Vagina (tissue), 2 donors: Measurements from ENCODE around the gene TFPI. TPM values are rescaled to one million over a fixed set of nuclear protein-coding genes. Genes with fewer than 3 reads are reported as not detected.

Experiments
- DNase-seq, 2 donors: peaks; one replicate each; pipeline ENCODE4 v3.0.0-alpha.2; 2017; ENCODE audit errors: extremely low spot score in 2 of 2
- H3K27ac ChIP-seq: fragments of 200-600 bp; sonication (generic); one replicate; pipeline ENCODE4 v1.5.1; 2019
- H3K27me3 ChIP-seq: fragments of 200-600 bp; sonication (generic); one replicate; pipeline ENCODE4 v1.5.1; 2019
- H3K36me3 ChIP-seq, 2 donors: fragments of 200-600 bp; sonication (generic); one replicate each; pipeline ENCODE4 v1.5.1; 2017 to 2019
- H3K4me1 ChIP-seq: fragments of 200-600 bp; sonication (generic); one replicate; pipeline ENCODE4 v1.5.1; 2019
- H3K4me3 ChIP-seq, 2 donors: fragments of 200-600 bp; sonication (generic); 1 replicate in 1 of 2; 2 replicates in 1 of 2; pipeline ENCODE4 v1.5.1; 2016 to 2019
- H3K9me3 ChIP-seq: fragments of 200-600 bp; sonication (generic); one replicate; pipeline ENCODE4 v1.5.1; 2019
- POLR2A ChIP-seq, 2 donors: fragments of 450-650 bp; IDR thresholded peaks; one replicate each; pipeline ENCODE4 v1.6.1; 2017; ENCODE audit warnings: antibody characterized with exemption in 2 of 2, mild to moderate bottlenecking in 2 of 2, moderate library complexity in 2 of 2
- POLR2AphosphoS5 ChIP-seq, 2 donors: sonication (generic); formaldehyde crosslinking; IDR thresholded peaks; one replicate each; pipeline ENCODE4 v1.9.0; 2017; ENCODE audit warnings: antibody characterized with exemption in 2 of 2, mild to moderate bottlenecking in 2 of 2, low read depth in 1 of 2; ENCODE audit not compliant: insufficient read depth in 1 of 2
- intact Hi-C: fragments of 100-400 bp; cut with DNase I; formaldehyde crosslinking; loops from one replicate; pipeline ENCODE4 v1.15.1; 2023
- total RNA-seq: library from RNA; depleted of rRNA; stranded (reverse); fragments of >200 nt; gene quantifications from one replicate; pipeline ENCODE4 v1.2.3, GENCODE V29; 2016
- TF ChIP-seq, protein P1 (sequence below), 3 experiments: fragments of 450-650 bp in 2 of 3; fragments of 200-600 bp in 1 of 3; sonication (generic) in 1 of 3; IDR thresholded peaks; one replicate each; pipeline ENCODE4 v1.5.1; 2017 to 2019; ENCODE audit warnings: antibody characterized with exemption in 3 of 3, mild to moderate bottlenecking in 2 of 3, moderate library complexity in 2 of 3

Gene TFPI
- total RNA-seq, 1 donor from 2014 or later: 68.8 TPM

DNA sequence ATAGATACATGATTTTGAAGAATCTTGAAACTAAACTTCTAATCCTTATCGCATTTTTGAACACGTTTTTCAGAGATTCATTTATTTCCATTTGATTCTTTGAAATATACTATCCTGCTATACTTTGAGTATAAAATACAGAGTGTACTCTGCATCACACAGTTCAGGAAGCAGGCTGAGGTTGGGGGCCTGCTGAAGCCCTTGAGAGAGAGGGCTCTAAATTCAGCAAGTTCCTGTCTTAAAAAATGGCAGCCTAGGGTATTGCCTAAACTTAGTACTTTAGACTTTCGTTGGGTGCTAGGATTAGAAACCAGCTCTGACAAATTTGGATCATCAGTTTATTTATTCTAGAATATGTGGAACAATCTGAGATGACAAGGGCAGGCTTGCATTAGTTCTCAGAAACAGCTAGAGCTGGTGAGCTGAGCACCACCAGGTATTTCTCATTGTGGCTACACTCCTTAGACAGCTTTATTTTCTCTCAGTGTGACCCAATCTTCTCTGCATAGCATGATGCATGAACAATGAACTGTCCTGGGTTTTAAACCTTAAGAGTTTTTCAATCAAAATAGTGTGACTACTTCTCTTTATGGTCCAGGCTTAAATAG lies 49.1 kb downstream of the TFPI start:
- H3K9me3 ChIP-seq: no peaks in the 10 kb centered on the region
- no peaks in the 10 kb centered on the region for H3K4me1 ChIP-seq
- no peaks in the 10 kb centered on the region for H3K36me3 ChIP-seq
- TF ChIP-seq POLR2AphosphoS5 (IDR thresholded peaks at IDR 0.05; ENCODE audit: insufficient read depth in 1 of 2, low read depth in 1 of 2) (no peak), POLR2A (IDR thresholded peaks at IDR 0.05) (no peak)
- TF ChIP-seq, protein P1, sequence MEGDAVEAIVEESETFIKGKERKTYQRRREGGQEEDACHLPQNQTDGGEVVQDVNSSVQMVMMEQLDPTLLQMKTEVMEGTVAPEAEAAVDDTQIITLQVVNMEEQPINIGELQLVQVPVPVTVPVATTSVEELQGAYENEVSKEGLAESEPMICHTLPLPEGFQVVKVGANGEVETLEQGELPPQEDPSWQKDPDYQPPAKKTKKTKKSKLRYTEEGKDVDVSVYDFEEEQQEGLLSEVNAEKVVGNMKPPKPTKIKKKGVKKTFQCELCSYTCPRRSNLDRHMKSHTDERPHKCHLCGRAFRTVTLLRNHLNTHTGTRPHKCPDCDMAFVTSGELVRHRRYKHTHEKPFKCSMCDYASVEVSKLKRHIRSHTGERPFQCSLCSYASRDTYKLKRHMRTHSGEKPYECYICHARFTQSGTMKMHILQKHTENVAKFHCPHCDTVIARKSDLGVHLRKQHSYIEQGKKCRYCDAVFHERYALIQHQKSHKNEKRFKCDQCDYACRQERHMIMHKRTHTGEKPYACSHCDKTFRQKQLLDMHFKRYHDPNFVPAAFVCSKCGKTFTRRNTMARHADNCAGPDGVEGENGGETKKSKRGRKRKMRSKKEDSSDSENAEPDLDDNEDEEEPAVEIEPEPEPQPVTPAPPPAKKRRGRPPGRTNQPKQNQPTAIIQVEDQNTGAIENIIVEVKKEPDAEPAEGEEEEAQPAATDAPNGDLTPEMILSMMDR (IDR thresholded peaks at IDR 0.05): no peak
- H3K27me3 ChIP-seq: no peaks in the 10 kb centered on the region
- DNase-seq: no peak
- H3K4me3 ChIP-seq: no peak overlapping the region
- H3K27ac ChIP-seq: no peak overlapping the region
- intact Hi-C loops: loop anchor here (10.0 kb wide), 1 partner anchor 60 kb away; no protein-coding TSS in a partner anchor

DNA sequence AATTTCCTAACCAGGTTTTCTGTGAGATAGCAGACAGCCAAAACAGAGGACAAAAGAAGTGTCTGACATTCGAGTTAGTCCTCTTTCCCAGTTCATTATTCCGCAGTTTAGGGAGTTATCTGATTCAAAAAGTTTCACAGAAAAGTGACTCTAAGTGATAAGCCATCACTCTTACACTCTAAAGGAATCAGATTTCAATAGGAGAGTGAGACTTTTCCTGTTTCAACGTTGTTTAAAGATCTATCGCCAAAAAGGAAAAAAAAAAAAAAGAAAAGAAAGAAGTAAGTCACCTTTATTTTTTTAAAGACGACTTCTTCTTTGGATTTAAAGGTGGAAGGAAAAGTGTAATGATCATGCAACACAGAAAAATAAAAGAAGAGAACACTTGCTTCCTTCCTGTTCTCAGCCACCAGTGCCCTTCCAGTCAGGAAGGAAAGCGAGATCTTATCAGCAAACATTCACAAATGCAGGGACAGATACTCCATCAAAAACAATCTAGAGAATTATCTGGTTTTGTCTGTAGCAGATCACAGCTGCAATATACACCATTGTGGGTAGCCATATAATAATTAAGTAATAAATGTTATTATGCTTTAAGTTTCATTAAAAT lies 49.8 kb downstream of the TFPI start:
- H3K27me3 ChIP-seq: no peaks in the 10 kb centered on the region
- no peak for DNase-seq
- no peaks in the 10 kb centered on the region for H3K4me1 ChIP-seq
- no peaks in the 10 kb centered on the region for H3K36me3 ChIP-seq
- no peak overlapping the region for H3K27ac ChIP-seq
- H3K4me3 ChIP-seq: no peak overlapping the region
- intact Hi-C loops: loop anchor here (10.0 kb wide), 1 partner anchor 60 kb away; no protein-coding TSS in a partner anchor
- TF ChIP-seq POLR2A (IDR thresholded peaks at IDR 0.05) (no peak), POLR2AphosphoS5 (IDR thresholded peaks at IDR 0.05; ENCODE audit: insufficient read depth in 1 of 2, low read depth in 1 of 2) (no peak)
- TF ChIP-seq, protein P1 (IDR thresholded peaks at IDR 0.05): no peak
- no peaks in the 10 kb centered on the region for H3K9me3 ChIP-seq

DNA sequence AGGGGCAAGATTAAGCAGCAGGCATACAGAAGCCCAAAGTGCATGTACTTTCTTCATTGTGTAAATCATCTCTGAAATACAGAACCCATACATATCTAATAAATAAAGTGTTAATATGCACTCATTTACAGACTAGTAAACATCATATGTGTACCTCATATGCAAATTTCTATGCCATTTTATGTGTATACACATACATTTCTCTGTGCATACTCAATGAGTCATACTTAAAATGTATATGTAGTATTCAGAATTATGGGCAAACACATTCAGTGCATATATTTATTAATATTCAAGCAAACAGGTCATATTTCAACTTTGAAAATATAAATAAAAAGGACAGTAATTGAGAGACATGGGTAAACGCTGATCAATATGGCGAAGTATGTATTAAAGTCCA lies 50.5 kb downstream of the TFPI start:
- no peaks in the 10 kb centered on the region for H3K9me3 ChIP-seq
- no peak overlapping the region for H3K27ac ChIP-seq
- TF ChIP-seq POLR2A (IDR thresholded peaks at IDR 0.05): no peak
- TF ChIP-seq, protein P1 (IDR thresholded peaks at IDR 0.05): no peak
- no peak for TF ChIP-seq POLR2AphosphoS5 (IDR thresholded peaks at IDR 0.05; ENCODE audit: insufficient read depth in 1 of 2, low read depth in 1 of 2)
- H3K36me3 ChIP-seq: no peaks in the 10 kb centered on the region
- DNase-seq: no peak
- no peak overlapping the region for H3K4me3 ChIP-seq
- intact Hi-C loops: loop anchor here (10.0 kb wide), 1 partner anchor 61 kb away; no protein-coding TSS in a partner anchor
- H3K27me3 ChIP-seq: no peaks in the 10 kb centered on the region
- H3K4me1 ChIP-seq: no peaks in the 10 kb centered on the region

DNA sequence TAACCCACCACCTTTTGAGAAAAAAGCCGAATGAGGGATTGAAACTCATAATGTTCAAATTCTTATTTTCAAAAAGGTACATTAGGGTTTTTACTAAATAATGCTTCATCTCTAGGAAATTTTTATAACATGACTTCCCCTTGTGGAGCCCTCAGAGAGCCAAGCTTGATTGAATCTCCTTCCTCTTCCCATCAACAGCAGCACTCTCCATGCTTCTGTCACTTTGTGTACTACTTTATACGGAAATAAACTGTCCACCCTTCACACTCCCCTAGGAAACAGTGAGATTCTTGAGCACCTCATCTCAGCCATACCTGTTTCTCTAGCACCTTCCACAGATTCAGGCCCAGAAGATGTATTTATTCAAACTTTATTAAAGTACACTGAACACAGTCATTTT lies 51.8 kb downstream of the TFPI start:
- Histone ChIP-seq H3K4me3 (no peak overlapping the region), H3K9me3 (no peaks in the 10 kb centered on the region), H3K27ac (no peak overlapping the region), H3K27me3 (no peaks in the 10 kb centered on the region), H3K36me3 (no peaks in the 10 kb centered on the region), H3K4me1 (no peaks in the 10 kb centered on the region)
- intact Hi-C loops: loop anchor here (10.0 kb wide), 1 partner anchor 62 kb away; no protein-coding TSS in a partner anchor
- no peak for DNase-seq
- TF ChIP-seq, protein P1 (IDR thresholded peaks at IDR 0.05): no peak
- no peak for TF ChIP-seq POLR2AphosphoS5 (IDR thresholded peaks at IDR 0.05; ENCODE audit: insufficient read depth in 1 of 2, low read depth in 1 of 2)
- no peak for TF ChIP-seq POLR2A (IDR thresholded peaks at IDR 0.05)
